C4-2B (cell line): Measurements from ENCODE around the gene YIF1A.

Experiments used
- CTCF ChIP-seq: fragments of 450-650 bp; conservative IDR thresholded peaks from 2 replicates; pipeline ENCODE4 v1.5.1; 2017; ENCODE audit warnings: mild to moderate bottlenecking
- ZFX ChIP-seq: fragments of 450-650 bp; IDR thresholded peaks from 2 replicates; pipeline ENCODE4 v1.6.1; 2017

- TF ChIP-seq CTCF (no peak), ZFX (no peak)
These were observed 23.2 kb downstream of the YIF1A start for GRCh38 chr11:66265531-66266377.
